Posterior cingulate gyrus (tissue), 11 donors: ENCODE measurements around the gene LMBR1.
"Not testable (repeated sequence)": the region's sequence is repeated elsewhere in the genome, so short reads cannot be mapped to it uniquely, and the experiment has no call there.

Experiments used
- DNase-seq, 10 donors: peaks; one replicate each; pipeline versions ENCODE4 v3.0.0 to v3.0.0-alpha.2; 2020 to 2021; ENCODE audit warnings: mixed read lengths in 3 of 10
- intact Hi-C: fragments of 100-400 bp; cut with DNase I; formaldehyde crosslinking; loops from one replicate; pipeline ENCODE4 v1.15.1; 2023

Gene LMBR1

GRCh38 chr7:156857757-156858156 lies 35.2 kb downstream of the LMBR1 start:
- intact Hi-C loops: no loop called here
- no peak for DNase-seq

- intact Hi-C loops: no loop called here
- DNase-seq: no peak
Measured at GRCh38 chr7:156854654-156855053, 38.3 kb downstream of the LMBR1 start.

GRCh38 chr7:156848979-156849378 lies 44.0 kb downstream of the LMBR1 start:
- intact Hi-C loops: no loop called here
- no peak for DNase-seq

GRCh38 chr7:156845379-156846101 lies 47.4 kb downstream of the LMBR1 start:
- intact Hi-C loops: no loop called here

GRCh38 chr7:156843582-156843981 lies 49.4 kb downstream of the LMBR1 start:
- DNase-seq, intact Hi-C loops: not testable (repeated sequence)

More at GRCh38 chr7:156845379-156846101, 47.4 kb downstream of the LMBR1 start:
- no peak for DNase-seq

- DNase-seq: no peak
- intact Hi-C loops: no loop called here
Measured at GRCh38 chr7:156843157-156843556, 49.8 kb downstream of the LMBR1 start.

- intact Hi-C loops: no loop called here
- DNase-seq: no peak
Measured at GRCh38 chr7:156842740-156843140, 50.2 kb downstream of the LMBR1 start.

GRCh38 chr7:156842317-156842716 lies 50.7 kb downstream of the LMBR1 start:
- DNase-seq: no peak
- intact Hi-C loops: no loop called here

GRCh38 chr7:156841497-156841896 lies 51.5 kb downstream of the LMBR1 start:
- intact Hi-C loops: no loop called here

GRCh38 chr7:156840134-156840533 lies 52.8 kb downstream of the LMBR1 start:
- intact Hi-C loops: no loop called here
- DNase-seq: no peak

More at GRCh38 chr7:156841497-156841896, 51.5 kb downstream of the LMBR1 start:
- DNase-seq: no peak

GRCh38 chr7:156836443-156836842 lies 56.5 kb downstream of the LMBR1 start:
- intact Hi-C loops: no loop called here
- no peak for DNase-seq

GRCh38 chr7:156834462-156834861 lies 58.5 kb downstream of the LMBR1 start:
- DNase-seq: no peak
- intact Hi-C loops: no loop called here

GRCh38 chr7:156833312-156833711 lies 59.7 kb downstream of the LMBR1 start:
- intact Hi-C loops: no loop called here
- DNase-seq: no peak

- DNase-seq: no peak
- intact Hi-C loops: no loop called here
Measured at GRCh38 chr7:156832195-156832877, 60.6 kb downstream of the LMBR1 start.

- DNase-seq: no peak
- intact Hi-C loops: no loop called here
Measured at GRCh38 chr7:156829669-156830336, 63.2 kb downstream of the LMBR1 start.

- DNase-seq: no peak
- intact Hi-C loops: no loop called here
Measured at GRCh38 chr7:156827587-156828203, 65.3 kb downstream of the LMBR1 start.

GRCh38 chr7:156823435-156823834 lies 69.5 kb downstream of the LMBR1 start:
- intact Hi-C loops: no loop called here
- DNase-seq: no peak

- no peak for DNase-seq
- intact Hi-C loops: no loop called here
Measured at GRCh38 chr7:156820445-156821063, 72.4 kb downstream of the LMBR1 start.

GRCh38 chr7:156819733-156820295 lies 73.2 kb downstream of the LMBR1 start:
- DNase-seq: no peak
- intact Hi-C loops: no loop called here

GRCh38 chr7:156818133-156818532 lies 74.8 kb downstream of the LMBR1 start:
- no peak for DNase-seq
- intact Hi-C loops: no loop called here
